GM12878 (cell line): ENCODE data around the gene DCDC2. TPM values are rescaled to one million over a fixed set of nuclear protein-coding genes. Genes with fewer than 3 reads are reported as not detected.

Experiments
- ATAC-seq: fragments of 200-7000 bp; cut with Tn5 transposase; 3 replicates; pipeline ENCODE4 v1.9.1; 2020; ENCODE audit warnings: mild to moderate bottlenecking, moderate library complexity
- BruUV-seq: library from RNA; stranded (reverse); fragments of 400-500 nt; replicated peaks from 2 replicates; lab custom pipeline; 2021; lab: Mats Ljungman, UMichigan
- CTCF ChIA-PET: fragments of 300-600 bp; sonication (Branson Sonifier 250); formaldehyde crosslinking; extraction: SDS; loops from one replicate; lab custom pipeline; 2021; ENCODE audit warnings: inconsistent platforms; lab: Yijun Ruan, JAX
- POLR2A ChIA-PET: fragments of 350-600 bp; formaldehyde crosslinking; extraction: SDS; loops from one replicate; lab custom pipeline; 2021; ENCODE audit warnings: inconsistent platforms; lab: Charles Lee
- RAD21 ChIA-PET: fragments of 300-600 bp; sonication (Branson Sonifier 250); formaldehyde crosslinking; loops from one replicate; lab custom pipeline; 2023; ENCODE audit warnings: antibody characterized with exemption; ENCODE audit not compliant: unreplicated experiment; lab: Charles Lee
- SMC1A ChIA-PET: fragments of 300-600 bp; sonication (Branson Sonifier 250); formaldehyde crosslinking; loops from one replicate; lab custom pipeline; 2023; ENCODE audit not compliant: unreplicated experiment, uncharacterized antibody; lab: Charles Lee
- DNase-seq: peaks from one replicate; pipeline ENCODE4 v3.0.0-alpha.2; 2011; ENCODE audit warnings: low read depth, low spot score
- FAIRE-seq: peaks from 3 replicates; lab custom pipeline; 2011; peaks lifted over from hg19 to GRCh38; lab: Jason Lieb, UNC
- H2AFZ ChIP-seq: 2 replicates; pipeline ENCODE4 v1.6.0; 2011; ENCODE audit warnings: low read depth, low read length, control low read depth; ENCODE audit not compliant: control insufficient read depth
- H3K27ac ChIP-seq: 2 replicates; pipeline ENCODE4 v1.5.1; 2011; ENCODE audit warnings: control low read depth; ENCODE audit not compliant: control insufficient read depth, insufficient read depth
- H3K27me3 ChIP-seq, 2 experiments: replicated peaks in 1 of 2; 2 replicates each; pipeline versions ENCODE4 v1.6.0 to v1.6.1; 2011; ENCODE audit warnings: low read length in 1 of 2; ENCODE audit not compliant: control insufficient read depth in 2 of 2, insufficient read depth in 2 of 2
- H3K36me3 ChIP-seq, 2 experiments: 2 replicates each; pipeline ENCODE4 v1.5.1; 2011; ENCODE audit warnings: low read length in 1 of 2; ENCODE audit not compliant: control insufficient read depth in 2 of 2, insufficient read depth in 2 of 2
- H3K4me1 ChIP-seq: 2 replicates; pipeline ENCODE4 v1.6.1; 2011; ENCODE audit warnings: mild to moderate bottlenecking, low read length, moderate library complexity, mixed read lengths; ENCODE audit not compliant: control insufficient read depth, insufficient read depth
- H3K4me2 ChIP-seq: 2 replicates; pipeline ENCODE4 v1.6.0; 2011; ENCODE audit warnings: control low read depth; ENCODE audit not compliant: control insufficient read depth, insufficient read depth
- H3K4me3 ChIP-seq: fragments of 200-600 bp; sonication (generic); 2 replicates; pipeline ENCODE4 v1.5.1; 2016
- H3K79me2 ChIP-seq: 2 replicates; pipeline ENCODE4 v1.6.0; 2011; ENCODE audit warnings: low read length; ENCODE audit not compliant: control insufficient read depth, insufficient read depth
- H3K9ac ChIP-seq: 2 replicates; pipeline ENCODE4 v1.8.0; 2011; ENCODE audit warnings: low read length, control low read depth, mixed read lengths; ENCODE audit not compliant: control insufficient read depth, insufficient read depth
- H3K9me3 ChIP-seq: replicated peaks from 3 replicates; pipeline ENCODE4 v1.5.1; 2011; ENCODE audit warnings: mild to moderate bottlenecking, low read length; ENCODE audit not compliant: control insufficient read depth, insufficient read depth
- H4K20me1 ChIP-seq: 2 replicates; pipeline ENCODE4 v1.6.0; 2011; ENCODE audit not compliant: control insufficient read depth, insufficient read depth
- BCL11A ChIP-seq: IDR thresholded peaks from 2 replicates; pipeline ENCODE4 v1.6.1; 2011; ENCODE audit warnings: low read depth, low read length
- EZH2 ChIP-seq: IDR thresholded peaks from 2 replicates; pipeline ENCODE4 v1.6.1; 2012; ENCODE audit warnings: low read depth, mild to moderate bottlenecking, control low read depth, inconsistent platforms, low read length, borderline replicate concordance; ENCODE audit not compliant: control insufficient read depth
- WGBS: methylation state at CpG from one replicate; pipeline ENCODE4 v1.1.6; 2016; ENCODE audit warnings: low lambda C conversion rate; ENCODE audit not compliant: insufficient replicate concordance, insufficient coverage; ENCODE audit errors: missing lambda C conversion rate; 5-methylcytosine and 5-hydroxymethylcytosine counted together
- in situ Hi-C: fragments of 300-500 bp; cut with MboI; formaldehyde crosslinking; loops from 9 replicates; pipeline ENCODE4 v1.14.3; 2018; ENCODE audit warnings: mixed read lengths
- intact Hi-C: fragments of 100-400 bp; cut with micrococcal nuclease; formaldehyde crosslinking; loops from one replicate; pipeline ENCODE4 v1.14.2; 2022; ENCODE audit not compliant: unreplicated experiment
- polyA plus RNA-seq, 11 experiments: library from polyadenylated mRNA; depleted of rRNA in 4 of 11; unstranded in 6 of 11; stranded (reverse) in 5 of 11; fragments of >200 nt; fragmentation: Nextera tagmentation in 4 of 11; fragmentation: Illumina TruSeq in 1 of 11; extraction: Ambion mirVana in 4 of 11; extraction: Trizol in 1 of 11; gene quantifications; 1 replicate in 1 of 11; 2 replicates in 10 of 11; pipeline versions ENCODE4 v1.2.1 to v1.2.3, GENCODE V29; 2011 to 2016; ENCODE audit warnings: inconsistent platforms in 2 of 11, missing spikeins in 2 of 11, low read depth in 1 of 11
- total RNA-seq, 4 experiments: library from RNA; depleted of rRNA in 3 of 4; stranded (reverse); fragments of >200 nt in 3 of 4; fragmentation: Illumina TruSeq in 1 of 4; extraction: Trizol in 1 of 4; gene quantifications; 2 replicates each; pipeline versions ENCODE4 v1.2.1 to v1.2.3, GENCODE V29; 2013 to 2021
- TF ChIP-seq, protein P1 (sequence below): fragments of 450-650 bp; IDR thresholded peaks from 2 replicates; pipeline ENCODE4 v1.6.1; 2017; ENCODE audit warnings: mild to moderate bottlenecking, low read depth, inconsistent platforms; ENCODE audit not compliant: poor library complexity, severe bottlenecking

DCDC2 gene
- total and polyA plus RNA-seq, 10 of the 15 experiments (the other 5 are each of a cell fraction or from before 2014, with no cell fraction given), result under 0.01 to 0.03 TPM; not detected in 8

DNA sequence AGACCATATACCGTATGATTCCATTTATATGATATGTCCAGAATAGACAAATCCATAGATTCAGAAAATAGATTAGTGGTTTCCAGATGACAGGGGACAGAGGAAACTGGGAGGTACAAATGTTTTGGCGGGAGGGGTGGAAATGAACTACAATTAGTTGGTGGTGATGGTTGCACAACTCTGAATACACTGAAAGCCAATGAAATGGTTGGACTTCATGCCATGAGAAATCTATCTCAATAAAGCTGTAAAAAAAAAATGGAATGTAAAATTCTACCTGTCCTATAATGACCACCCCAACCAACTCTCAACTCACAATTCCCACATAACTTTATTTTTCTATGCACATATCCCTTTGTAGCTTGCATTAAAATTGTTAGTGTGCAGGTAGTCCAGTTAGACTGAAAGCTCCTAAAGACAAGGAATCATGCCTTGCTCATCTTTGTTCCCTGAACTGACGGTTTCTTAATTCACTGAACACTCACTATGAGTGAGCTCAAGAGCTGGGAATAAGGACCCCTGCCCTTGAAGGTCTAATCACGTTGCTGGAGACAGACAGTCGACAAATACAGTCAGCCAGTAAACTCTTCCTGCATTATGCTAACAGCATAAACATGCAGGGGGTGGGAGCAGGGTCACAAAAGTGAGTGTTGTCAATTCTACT lies 1.4 kb downstream of the DCDC2 start:
- ATAC-seq (no peak), DNase-seq (no peak), FAIRE-seq (no peak)
- TF ChIP-seq, protein P1, sequence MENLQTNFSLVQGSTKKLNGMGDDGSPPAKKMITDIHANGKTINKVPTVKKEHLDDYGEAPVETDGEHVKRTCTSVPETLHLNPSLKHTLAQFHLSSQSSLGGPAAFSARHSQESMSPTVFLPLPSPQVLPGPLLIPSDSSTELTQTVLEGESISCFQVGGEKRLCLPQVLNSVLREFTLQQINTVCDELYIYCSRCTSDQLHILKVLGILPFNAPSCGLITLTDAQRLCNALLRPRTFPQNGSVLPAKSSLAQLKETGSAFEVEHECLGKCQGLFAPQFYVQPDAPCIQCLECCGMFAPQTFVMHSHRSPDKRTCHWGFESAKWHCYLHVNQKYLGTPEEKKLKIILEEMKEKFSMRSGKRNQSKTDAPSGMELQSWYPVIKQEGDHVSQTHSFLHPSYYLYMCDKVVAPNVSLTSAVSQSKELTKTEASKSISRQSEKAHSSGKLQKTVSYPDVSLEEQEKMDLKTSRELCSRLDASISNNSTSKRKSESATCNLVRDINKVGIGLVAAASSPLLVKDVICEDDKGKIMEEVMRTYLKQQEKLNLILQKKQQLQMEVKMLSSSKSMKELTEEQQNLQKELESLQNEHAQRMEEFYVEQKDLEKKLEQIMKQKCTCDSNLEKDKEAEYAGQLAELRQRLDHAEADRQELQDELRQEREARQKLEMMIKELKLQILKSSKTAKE, result no peak
- no peak for TF ChIP-seq BCL11A
- no peak for TF ChIP-seq EZH2
- peaks cover 0 to 2% of the 10 kb centered on the region in 2 experiments; a peak in 1 of 4 replicates for H3K27me3 ChIP-seq
- H3K4me2 ChIP-seq, result no peak overlapping the region
- no peaks in the 10 kb centered on the region for H4K20me1 ChIP-seq
- no peak overlapping the region for H3K4me3 ChIP-seq
- intact Hi-C loops, result loop anchor here (5.0 kb wide), 1 partner anchor 289 kb away; no protein-coding TSS in a partner anchor
- ChIA-PET RAD21 (no interaction called here), POLR2A (no interaction called here), SMC1A (interaction anchor here (0.6 kb wide), 1 partner anchor 59 kb away, joined by 3 read pairs; no protein-coding TSS in a partner anchor), CTCF (interaction anchor here (1.3 kb wide), 1 partner anchor 107 kb away, joined by 3 read pairs; no protein-coding TSS in a partner anchor)
- no peak overlapping the region for H2AFZ ChIP-seq
- BruUV-seq, result no TSS peak
- no peak overlapping the region for H3K9ac ChIP-seq
- no peak overlapping the region for H3K27ac ChIP-seq
- 56% methylated on average over 5 of the region's 5 CpGs for WGBS
- H3K36me3 ChIP-seq, result no peaks in the 10 kb centered on the region
- no peaks in the 10 kb centered on the region for H3K79me2 ChIP-seq
- no peaks in the 10 kb centered on the region for H3K9me3 ChIP-seq
- H3K4me1 ChIP-seq, result no peaks in the 10 kb centered on the region; the same call in 1 of the 2 replicates
- in situ Hi-C loops, result no loop called here
